Suprapubic skin (tissue), 3 donors: ENCODE results near the gene KIRREL3.

Source experiments
- CTCF ChIP-seq, 2 donors: fragments of 200-600 bp in 1 of 2; fragments of 450-650 bp in 1 of 2; sonication (generic) in 1 of 2; IDR thresholded peaks; one replicate each; pipeline ENCODE4 v1.5.1; 2016 to 2019; ENCODE audit warnings: antibody characterized with exemption in 2 of 2, mild to moderate bottlenecking in 1 of 2, moderate library complexity in 1 of 2
- POLR2A ChIP-seq, 2 donors: fragments of 450-650 bp; IDR thresholded peaks; one replicate each; pipeline ENCODE4 v1.6.1; 2017; ENCODE audit warnings: antibody characterized with exemption in 2 of 2, mild to moderate bottlenecking in 2 of 2, moderate library complexity in 2 of 2

- TF ChIP-seq CTCF (IDR thresholded peaks at IDR 0.05) = no peak
- TF ChIP-seq POLR2A (IDR thresholded peaks at IDR 0.05) = no peak
Measured at GRCh38 chr11:126695293-126695692, 305.3 kb downstream of the KIRREL3 start.
